Measurements from ENCODE around the gene USP20.
"Not testable (repeated sequence)": the region's sequence is repeated elsewhere in the genome, so short reads cannot be mapped to it uniquely, and the experiment has no call there.

The USP20 gene

GRCh38 chr9:129888293-129889121 is 53.2 kb downstream of the USP20 start:
- H3K27me3 ChIP-seq (replicated peaks in 2 of 5; ENCODE audit: control insufficient read depth in 4 of 5, insufficient read depth in 5 of 5, low read length in 4 of 5), result no peaks in the 10 kb centered on the region
- H3K36me3 ChIP-seq (ENCODE audit: control insufficient read depth in 4 of 4, insufficient read depth in 4 of 4, low read length in 3 of 4), result peaks cover 0 to 16% (median 13%) of the 10 kb centered on the region in 4 experiments
- CTCF ChIA-PET, result interaction anchor here (1.0 to 1.6 kb wide), 4 partner anchors 9 to 156 kb away, joined by 3 to 7 read pairs (median 4); no protein-coding TSS in a partner anchor
- H3K27ac ChIP-seq (ENCODE audit: insufficient read depth in 1 of 2, low read depth in 1 of 2, low read length in 2 of 2, poor library complexity in 1 of 2, severe bottlenecking in 2 of 2), result peak overlapping the region; percentile 51 to 88
- peak; percentile 84 to 97 (median 96) for DNase-seq
- 3% methylated on average over 26 of the region's 29 CpGs for WGBS (ENCODE audit: insufficient coverage)
- no peaks in the 10 kb centered on the region for H3K9me3 ChIP-seq (ENCODE audit: control extremely low read depth in 1 of 5, control insufficient read depth in 4 of 5, insufficient read depth in 2 of 5, low read depth in 1 of 5, low read length in 4 of 5)
- POLR2A ChIA-PET, result interaction anchor here (0.6 to 1.6 kb wide), 4 partner anchors 27 to 154 kb away, joined by 3 to 6 read pairs (median 4); partner anchors contain the start of gene FNBP1
- H3K4me3 ChIP-seq (ENCODE audit: control insufficient read depth in 1 of 7, extremely low read depth in 1 of 7, insufficient read depth in 4 of 7, low read depth in 2 of 7, low read length in 6 of 7), result peak overlapping the region in 5 of 7 experiments; percentile 25 to 57 (median 55)
- H3K4me1 ChIP-seq (ENCODE audit: control extremely low read depth in 1 of 4, control insufficient read depth in 4 of 4, insufficient read depth in 4 of 4, low read length in 3 of 4), result peaks cover 31 to 94% (median 80%) of the 10 kb centered on the region in 4 experiments

- 83% methylated on average over 16 of the region's 31 CpGs for WGBS (ENCODE audit: insufficient coverage)
- Histone ChIP-seq H3K9me3 (ENCODE audit: control extremely low read depth in 1 of 5, control insufficient read depth in 4 of 5, insufficient read depth in 2 of 5, low read depth in 1 of 5, low read length in 4 of 5) (no peaks in the 10 kb centered on the region), H3K4me1 (ENCODE audit: control extremely low read depth in 1 of 4, control insufficient read depth in 4 of 4, insufficient read depth in 4 of 4, low read length in 3 of 4) (peaks cover 24 to 86% (median 72%) of the 10 kb centered on the region in 4 experiments), H3K4me3 (ENCODE audit: control insufficient read depth in 1 of 7, extremely low read depth in 1 of 7, insufficient read depth in 4 of 7, low read depth in 2 of 7, low read length in 6 of 7) (peak overlapping the region in 2 of 7 experiments; percentile 29 to 54), H3K27ac (ENCODE audit: insufficient read depth in 1 of 2, low read depth in 1 of 2, low read length in 2 of 2, poor library complexity in 1 of 2, severe bottlenecking in 2 of 2) (peak overlapping the region in 1 of 2 experiments; percentile 88), H3K27me3 (replicated peaks in 2 of 5; ENCODE audit: control insufficient read depth in 4 of 5, insufficient read depth in 5 of 5, low read length in 4 of 5) (no peaks in the 10 kb centered on the region), H3K36me3 (ENCODE audit: control insufficient read depth in 4 of 4, insufficient read depth in 4 of 4, low read length in 3 of 4) (peaks cover 0 to 21% (median 17%) of the 10 kb centered on the region in 4 experiments)
- CTCF ChIA-PET, result interaction anchor here (1.0 to 1.6 kb wide), 5 partner anchors 8 to 155 kb away, joined by 3 to 7 read pairs (median 4); no protein-coding TSS in a partner anchor
- POLR2A ChIA-PET, result interaction anchor here (1.5 kb wide), 1 partner anchor 28 kb away, joined by 6 read pairs; no protein-coding TSS in a partner anchor
- DNase-seq, result peak in 1 of 3 donors; percentile 33
Observed at GRCh38 chr9:129889122-129889940, 54.1 kb downstream of the USP20 start.

GRCh38 chr9:129889941-129890717 is 54.9 kb downstream of the USP20 start:
- ChIA-PET POLR2A (interaction anchor here (1.0 kb wide), 1 partner anchor 73 kb away, joined by 4 read pairs; no protein-coding TSS in a partner anchor), CTCF (interaction anchor here (0.5 to 1.0 kb wide), 3 partner anchors 9 to 210 kb away, joined by 3 to 4 read pairs (median 3); no protein-coding TSS in a partner anchor)
- no peaks in the 10 kb centered on the region for H3K9me3 ChIP-seq (ENCODE audit: control extremely low read depth in 1 of 5, control insufficient read depth in 4 of 5, insufficient read depth in 2 of 5, low read depth in 1 of 5, low read length in 4 of 5)
- H3K27ac ChIP-seq (ENCODE audit: insufficient read depth in 1 of 2, low read depth in 1 of 2, low read length in 2 of 2, poor library complexity in 1 of 2, severe bottlenecking in 2 of 2), result peak overlapping the region in 1 of 2 experiments; percentile 64
- H3K27me3 ChIP-seq (replicated peaks in 2 of 5; ENCODE audit: control insufficient read depth in 4 of 5, insufficient read depth in 5 of 5, low read length in 4 of 5), result no peaks in the 10 kb centered on the region
- peaks cover 3 to 29% (median 20%) of the 10 kb centered on the region in 4 experiments for H3K36me3 ChIP-seq (ENCODE audit: control insufficient read depth in 4 of 4, insufficient read depth in 4 of 4, low read length in 3 of 4)
- H3K4me1 ChIP-seq (ENCODE audit: control extremely low read depth in 1 of 4, control insufficient read depth in 4 of 4, insufficient read depth in 4 of 4, low read length in 3 of 4), result peaks cover 24 to 78% (median 64%) of the 10 kb centered on the region in 4 experiments
- WGBS (ENCODE audit: insufficient coverage), result 70% methylated on average over 25 of the region's 37 CpGs
- peak overlapping the region in 4 of 7 experiments; percentile 18 to 54 (median 24) for H3K4me3 ChIP-seq (ENCODE audit: control insufficient read depth in 1 of 7, extremely low read depth in 1 of 7, insufficient read depth in 4 of 7, low read depth in 2 of 7, low read length in 6 of 7)
- DNase-seq, result peak; percentile 87 to 94 (median 93)

GRCh38 chr9:129890718-129891299 is 55.6 kb downstream of the USP20 start:
- H3K36me3 ChIP-seq (ENCODE audit: control insufficient read depth in 4 of 4, insufficient read depth in 4 of 4, low read length in 3 of 4), result peaks cover 5 to 35% (median 24%) of the 10 kb centered on the region in 4 experiments
- peaks cover 24 to 71% (median 58%) of the 10 kb centered on the region in 4 experiments for H3K4me1 ChIP-seq (ENCODE audit: control extremely low read depth in 1 of 4, control insufficient read depth in 4 of 4, insufficient read depth in 4 of 4, low read length in 3 of 4)
- H3K4me3 ChIP-seq (ENCODE audit: control insufficient read depth in 1 of 7, extremely low read depth in 1 of 7, insufficient read depth in 4 of 7, low read depth in 2 of 7, low read length in 6 of 7), result peak overlapping the region in 2 of 7 experiments; percentile 18 to 54
- ChIA-PET CTCF (interaction anchor here (0.5 to 2.4 kb wide), 3 partner anchors 9 to 209 kb away, joined by 3 to 6 read pairs (median 4); no protein-coding TSS in a partner anchor), POLR2A (interaction anchor here (0.6 to 1.0 kb wide), 2 partner anchors 72 to 340 kb away, joined by 4 to 5 read pairs; no protein-coding TSS in a partner anchor)
- H3K9me3 ChIP-seq (ENCODE audit: control extremely low read depth in 1 of 5, control insufficient read depth in 4 of 5, insufficient read depth in 2 of 5, low read depth in 1 of 5, low read length in 4 of 5); DNase-seq; H3K27me3 ChIP-seq (replicated peaks in 2 of 5; ENCODE audit: control insufficient read depth in 4 of 5, insufficient read depth in 5 of 5, low read length in 4 of 5): not testable (repeated sequence)
- 83% methylated on average over 8 of the region's 14 CpGs for WGBS (ENCODE audit: insufficient coverage)
- H3K27ac ChIP-seq (ENCODE audit: insufficient read depth in 1 of 2, low read depth in 1 of 2, low read length in 2 of 2, poor library complexity in 1 of 2, severe bottlenecking in 2 of 2), result peak overlapping the region in 1 of 2 experiments; percentile 64

- POLR2A ChIA-PET, result interaction anchor here (1.0 kb wide), 1 partner anchor 71 kb away, joined by 4 read pairs; no protein-coding TSS in a partner anchor
- Histone ChIP-seq H3K4me1 (ENCODE audit: control extremely low read depth in 1 of 4, control insufficient read depth in 4 of 4, insufficient read depth in 4 of 4, low read length in 3 of 4) (peaks cover 19 to 64% (median 51%) of the 10 kb centered on the region in 4 experiments), H3K4me3 (ENCODE audit: control insufficient read depth in 1 of 7, extremely low read depth in 1 of 7, insufficient read depth in 4 of 7, low read depth in 2 of 7, low read length in 6 of 7) (no peak overlapping the region), H3K9me3 (ENCODE audit: control extremely low read depth in 1 of 5, control insufficient read depth in 4 of 5, insufficient read depth in 2 of 5, low read depth in 1 of 5, low read length in 4 of 5) (no peaks in the 10 kb centered on the region), H3K36me3 (ENCODE audit: control insufficient read depth in 4 of 4, insufficient read depth in 4 of 4, low read length in 3 of 4) (peaks cover 7 to 43% (median 26%) of the 10 kb centered on the region in 4 experiments), H3K27ac (ENCODE audit: insufficient read depth in 1 of 2, low read depth in 1 of 2, low read length in 2 of 2, poor library complexity in 1 of 2, severe bottlenecking in 2 of 2) (peak overlapping the region in 1 of 2 experiments; percentile 29), H3K27me3 (replicated peaks in 2 of 5; ENCODE audit: control insufficient read depth in 4 of 5, insufficient read depth in 5 of 5, low read length in 4 of 5) (no peaks in the 10 kb centered on the region)
- no CpG with 5 or more reads among the region's 4 CpGs for WGBS (ENCODE audit: insufficient coverage)
- no peak for DNase-seq
- CTCF ChIA-PET, result interaction anchor here (2.4 kb wide), 1 partner anchor 19 kb away, joined by 6 read pairs; no protein-coding TSS in a partner anchor
Observed at GRCh38 chr9:129891569-129891968, 56.3 kb downstream of the USP20 start.
